Right hindlimb (tissue), 1 donor: ENCODE measurements around the gene TUBA3D.
A peak's percentile ranks its signal among the peaks of the same experiment; 100 is the strongest.
"Not testable (repeated sequence)": the region's sequence is repeated elsewhere in the genome, so short reads cannot be mapped to it uniquely, and the experiment has no call there.

Experiments
- DNase-seq: peaks from one replicate; pipeline ENCODE4 v3.0.0-alpha.2; 2018

TUBA3D gene

DNA sequence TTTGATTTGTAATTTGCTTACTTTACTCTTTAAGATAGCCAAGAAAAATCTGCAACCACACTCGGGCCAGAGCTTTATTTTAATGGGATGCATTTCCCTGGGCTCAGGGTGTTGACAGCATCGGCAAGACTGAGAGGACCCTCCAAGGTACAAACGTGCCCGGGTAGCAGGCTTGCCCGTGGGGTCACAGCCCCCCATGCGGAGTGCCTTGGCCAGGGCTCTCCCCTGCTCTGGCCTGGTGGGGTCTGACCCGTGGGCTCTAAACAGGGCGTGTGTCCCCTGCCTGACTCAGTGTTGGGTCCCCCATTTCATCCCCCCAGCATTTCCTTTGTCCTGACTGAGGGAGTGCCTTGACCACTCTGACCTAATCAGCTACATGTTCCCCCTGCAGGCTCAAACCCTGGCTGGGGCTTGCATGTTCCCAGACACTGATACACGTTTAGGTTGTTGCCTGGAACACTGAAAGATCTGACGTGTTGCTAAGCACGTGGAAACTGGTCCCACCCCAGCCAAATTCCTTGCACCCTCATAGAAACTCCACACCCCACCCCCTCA, 9.1 kb downstream of the TUBA3D start:
- DNase-seq = not testable (repeated sequence)

DNA sequence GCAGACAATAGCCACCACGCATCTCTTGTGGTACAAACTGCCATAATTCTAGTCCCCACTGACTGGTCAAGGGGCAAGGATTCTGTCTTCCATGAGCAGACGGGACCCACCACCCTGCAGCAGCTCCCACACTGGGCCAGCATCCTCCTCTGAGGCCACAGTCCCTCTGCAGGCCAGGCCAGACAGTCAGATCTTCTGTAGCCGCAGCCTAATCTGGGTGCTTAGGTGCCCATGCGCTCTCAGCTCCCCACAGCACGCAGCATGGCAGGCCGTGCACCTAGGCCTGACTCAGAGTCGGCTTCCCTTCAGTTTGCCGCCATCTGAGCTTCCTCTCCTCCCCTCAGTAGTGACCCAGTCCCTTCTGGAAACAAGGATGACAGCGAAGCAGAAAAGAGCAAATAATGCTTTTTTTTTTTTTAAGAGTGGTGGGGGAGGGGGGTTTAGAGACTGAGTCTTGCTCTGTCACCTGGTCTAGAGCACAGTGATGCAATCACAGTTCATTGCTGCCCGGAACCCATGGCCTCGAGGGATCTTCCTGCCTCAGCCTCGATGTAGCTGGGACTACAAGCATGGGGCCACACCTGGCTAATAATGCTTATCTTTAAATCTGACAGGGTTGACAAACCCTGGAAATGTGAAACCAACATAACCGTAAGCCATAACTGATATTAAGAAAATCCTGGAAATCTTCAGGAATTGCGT, 10.4 kb downstream of the TUBA3D start:
- not testable (repeated sequence) for DNase-seq

DNA sequence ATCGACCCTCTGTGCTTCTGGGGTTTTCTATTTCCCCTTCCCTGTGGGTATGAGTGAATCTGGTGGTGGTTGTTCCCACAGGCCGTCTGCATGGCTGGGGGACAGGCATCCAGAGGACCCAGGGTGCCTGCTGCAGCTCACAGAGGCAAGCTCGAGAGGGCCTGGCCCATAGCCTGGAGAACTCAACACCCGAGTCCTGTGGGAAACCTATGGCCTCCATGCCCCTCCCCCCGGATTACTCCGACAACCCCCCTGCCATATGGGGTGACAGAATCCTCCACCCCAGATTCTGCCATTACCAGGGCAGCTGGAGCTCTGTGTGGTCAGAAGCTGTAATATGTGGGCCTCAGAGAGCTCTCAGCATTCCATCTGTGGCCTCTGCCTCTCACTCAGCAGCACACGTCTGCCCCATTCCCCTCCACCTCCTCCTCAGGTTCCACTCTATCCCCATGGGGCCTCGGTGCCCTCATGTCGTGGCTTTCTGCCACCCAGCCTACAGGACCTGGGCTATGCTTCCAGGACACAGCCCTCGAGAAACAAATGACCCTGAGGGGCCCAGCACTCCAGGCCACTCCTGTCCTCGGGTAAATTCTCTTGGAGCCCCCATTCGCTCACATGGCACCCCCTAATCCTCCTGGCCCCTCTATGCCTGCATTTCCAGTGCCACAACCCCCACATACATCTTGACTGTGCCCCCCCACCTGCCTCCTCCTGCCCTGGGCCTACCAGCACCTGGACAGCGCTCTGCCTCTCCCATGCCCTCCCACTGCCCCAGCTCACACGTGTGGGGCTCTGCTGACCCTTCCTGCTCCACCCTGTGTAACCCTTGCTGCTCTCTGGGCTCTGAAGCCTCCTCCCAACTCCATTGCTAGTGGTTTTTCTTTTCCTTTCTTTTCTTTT, 12.6 kb downstream of the TUBA3D start:
- DNase-seq = no peak

DNA sequence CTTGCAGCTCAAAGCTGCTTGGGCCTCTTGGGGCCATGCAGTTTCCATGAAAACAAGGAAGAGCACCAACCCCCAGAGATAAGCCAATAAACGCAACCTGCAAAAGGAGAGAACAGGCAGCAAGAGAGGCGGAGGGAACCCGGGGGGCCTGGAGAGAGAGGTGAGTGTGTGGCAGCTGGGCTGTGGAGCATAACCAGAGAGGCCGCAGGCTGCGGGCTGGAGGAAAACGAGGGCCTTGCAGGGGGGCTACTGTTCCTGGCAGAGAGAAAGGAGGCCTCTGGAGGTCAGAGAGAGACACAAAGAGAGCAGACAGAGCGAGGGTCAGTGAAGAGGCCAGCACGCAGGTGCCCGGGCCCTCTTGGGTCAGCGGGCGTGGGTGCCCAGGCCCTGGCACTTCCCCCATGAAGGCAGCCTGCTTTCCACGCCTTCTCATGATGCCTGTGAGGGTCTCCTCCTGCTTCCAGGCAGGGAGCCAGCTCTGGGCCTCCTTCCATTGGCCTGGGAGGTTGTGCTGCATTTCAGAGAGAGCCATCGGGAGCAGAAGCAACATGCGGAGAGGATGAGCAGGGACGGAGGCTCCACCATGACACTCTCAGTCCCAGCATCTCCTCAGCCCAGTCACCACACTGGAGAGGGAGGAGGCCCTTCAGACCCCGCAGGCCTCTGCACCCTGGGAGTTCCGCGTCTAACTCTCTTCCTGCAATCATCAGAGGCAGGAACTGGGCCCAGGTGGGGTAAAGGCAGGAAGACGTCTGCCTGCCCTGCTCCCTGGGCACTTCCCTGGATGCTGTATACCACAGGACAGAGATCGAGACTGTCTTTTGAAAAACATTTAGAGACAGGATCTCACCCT, 14.9 kb downstream of the TUBA3D start:
- peak; percentile 65 for DNase-seq

DNA sequence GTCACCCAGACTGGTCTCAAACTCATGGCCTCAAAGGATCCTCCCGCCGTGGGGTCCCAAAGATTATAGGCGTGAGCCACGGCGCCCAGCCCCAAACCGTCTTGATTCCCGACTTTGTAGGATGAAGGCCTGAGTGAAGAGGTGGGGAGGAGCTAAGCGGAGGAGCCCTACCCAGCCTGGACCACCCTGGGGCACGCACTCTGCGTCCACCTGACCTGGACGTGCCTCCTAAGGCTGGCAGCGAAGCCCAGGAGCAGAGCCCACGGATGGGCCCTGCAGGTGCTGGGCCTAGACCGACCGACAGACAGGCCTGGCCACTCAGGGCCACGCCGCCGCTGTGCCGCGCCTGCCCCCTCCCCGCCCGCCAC, 15.5 kb downstream of the TUBA3D start:
- DNase-seq = not testable (repeated sequence)

DNA sequence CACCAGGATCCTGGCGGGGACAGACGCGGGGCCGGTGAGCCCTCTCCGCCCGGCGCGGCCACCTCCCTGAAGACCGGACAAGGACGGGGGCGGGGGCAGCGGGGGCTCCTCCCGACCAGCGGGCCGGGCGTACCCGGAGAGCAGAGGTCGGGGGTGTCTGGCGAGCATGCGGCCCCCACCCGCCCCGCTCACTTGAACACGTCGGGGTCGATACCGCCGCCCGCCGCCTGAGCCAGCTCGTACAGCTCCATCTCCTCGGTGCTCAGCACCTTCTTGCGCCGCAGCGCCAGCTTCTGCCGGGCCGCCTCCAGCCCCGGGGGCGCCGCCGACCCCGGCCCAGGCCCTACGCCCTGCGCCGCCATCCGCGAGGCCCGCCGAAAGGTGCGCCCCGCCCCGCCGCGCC, 16.1 kb downstream of the TUBA3D start, which contains the start of gene MZT2A:
TSS of gene MZT2A (minus strand) at position 383 of the 403 bp plus-strand sequence. CDS start at position 362, 21 bp downstream.
- not testable (repeated sequence) for DNase-seq

DNA sequence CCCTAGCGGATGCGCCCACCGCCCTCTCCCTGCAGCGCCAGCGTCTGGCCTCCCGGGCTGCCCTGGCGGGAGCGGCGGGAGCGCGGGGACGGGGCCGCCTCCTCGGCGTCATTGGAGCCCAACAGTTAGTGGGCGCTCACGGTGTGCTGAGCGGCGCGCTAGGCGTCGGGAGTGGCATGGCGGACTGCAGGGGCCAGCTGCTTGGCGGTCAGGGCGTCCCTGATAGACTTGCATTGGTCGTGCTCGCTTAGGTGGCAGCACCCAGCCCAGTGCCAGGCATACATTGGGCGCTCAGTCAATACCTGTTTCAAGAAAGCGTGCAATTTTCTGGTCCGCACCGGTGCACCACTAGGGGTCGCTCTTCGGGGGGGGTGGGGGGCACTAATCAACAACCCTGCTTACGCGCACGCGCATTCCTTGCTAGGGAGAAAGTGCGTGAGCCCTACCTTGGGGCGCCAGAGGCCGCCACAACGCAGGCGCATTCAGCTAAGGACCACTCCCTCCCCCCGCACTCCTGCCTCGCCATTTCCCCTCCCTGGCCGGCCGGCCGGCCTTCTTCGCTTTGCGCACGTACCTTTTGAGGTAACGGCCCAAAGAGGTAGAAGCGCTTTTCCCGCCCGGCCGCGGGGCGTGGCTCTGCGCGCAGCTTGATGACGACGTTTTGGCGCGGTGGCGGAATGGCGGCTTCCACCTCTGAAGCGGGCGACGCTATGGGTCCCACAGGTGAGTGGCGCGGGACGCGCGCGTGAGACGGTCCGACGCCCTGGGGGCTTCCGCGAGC, 16.7 kb downstream of the TUBA3D start:
- peak; percentile 93 for DNase-seq

- DNase-seq = no peak
These were observed 17.5 kb downstream of the TUBA3D start for GRCh38 chr2:131493199-131493968.

GRCh38 chr2:131495506-131495905, 19.6 kb downstream of the TUBA3D start:
- not testable (repeated sequence) for DNase-seq

GRCh38 chr2:131498321-131498973, 22.5 kb downstream of the TUBA3D start:
- DNase-seq = not testable (repeated sequence)

- DNase-seq = not testable (repeated sequence)
These were observed 27.7 kb downstream of the TUBA3D start for GRCh38 chr2:131503587-131503986.

- not testable (repeated sequence) for DNase-seq
These were observed 28.3 kb downstream of the TUBA3D start for GRCh38 chr2:131504082-131504750.

DNA sequence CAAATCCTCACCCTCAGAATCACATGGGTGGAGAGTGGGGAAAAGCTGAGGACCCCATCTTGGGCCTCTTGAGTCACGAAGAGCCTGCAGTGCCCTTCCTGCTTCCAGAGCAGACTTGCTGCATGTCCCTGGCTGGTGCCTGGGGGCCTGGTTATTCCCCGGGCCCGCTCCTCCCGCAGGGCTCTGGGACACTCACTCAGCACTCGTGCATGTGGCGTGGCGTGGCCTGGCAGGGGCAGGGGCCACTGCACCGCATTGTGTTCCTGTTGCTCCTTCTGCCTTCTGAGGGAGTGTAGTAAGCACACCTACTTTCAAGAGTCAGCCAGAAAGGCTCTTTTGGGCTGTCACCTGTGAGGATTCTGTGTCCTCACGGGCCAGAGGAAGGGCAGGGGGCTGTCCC, 33.7 kb downstream of the TUBA3D start:
- DNase-seq = no peak

DNA sequence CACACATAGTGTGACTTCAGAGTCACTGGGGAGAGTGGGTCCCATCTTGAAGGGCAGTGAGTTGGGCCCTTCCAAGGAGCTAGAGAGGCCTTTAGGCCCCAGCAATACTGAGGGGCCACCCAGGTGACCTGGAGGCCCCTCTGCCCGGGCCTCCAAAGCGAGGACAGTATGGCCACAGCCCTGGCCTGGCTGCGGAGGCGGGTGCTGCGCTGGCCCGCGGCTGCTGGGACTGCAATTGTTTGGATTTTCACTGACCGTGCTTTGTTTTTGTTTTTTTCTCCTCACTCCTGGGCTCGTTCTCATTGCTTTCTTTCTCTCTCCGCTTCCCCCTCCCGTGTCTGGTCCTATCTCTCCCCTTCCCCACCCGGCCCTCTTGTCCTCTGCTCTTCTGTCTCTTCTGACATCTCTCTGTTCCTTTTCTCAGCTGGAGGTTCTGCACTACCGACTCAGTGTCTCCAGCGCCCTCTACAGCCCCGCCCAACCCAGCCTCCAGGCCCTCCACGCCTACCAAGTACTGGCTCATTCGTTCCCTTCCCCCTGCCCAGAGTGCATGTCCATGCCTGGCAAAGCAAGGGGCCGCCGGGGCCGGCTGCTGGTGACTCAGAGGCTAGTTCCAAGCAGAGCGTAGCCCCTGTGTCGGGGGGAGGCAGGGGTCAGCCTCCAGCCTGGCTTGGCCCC, 35.5 kb downstream of the TUBA3D start:
- not testable (repeated sequence) for DNase-seq

DNA sequence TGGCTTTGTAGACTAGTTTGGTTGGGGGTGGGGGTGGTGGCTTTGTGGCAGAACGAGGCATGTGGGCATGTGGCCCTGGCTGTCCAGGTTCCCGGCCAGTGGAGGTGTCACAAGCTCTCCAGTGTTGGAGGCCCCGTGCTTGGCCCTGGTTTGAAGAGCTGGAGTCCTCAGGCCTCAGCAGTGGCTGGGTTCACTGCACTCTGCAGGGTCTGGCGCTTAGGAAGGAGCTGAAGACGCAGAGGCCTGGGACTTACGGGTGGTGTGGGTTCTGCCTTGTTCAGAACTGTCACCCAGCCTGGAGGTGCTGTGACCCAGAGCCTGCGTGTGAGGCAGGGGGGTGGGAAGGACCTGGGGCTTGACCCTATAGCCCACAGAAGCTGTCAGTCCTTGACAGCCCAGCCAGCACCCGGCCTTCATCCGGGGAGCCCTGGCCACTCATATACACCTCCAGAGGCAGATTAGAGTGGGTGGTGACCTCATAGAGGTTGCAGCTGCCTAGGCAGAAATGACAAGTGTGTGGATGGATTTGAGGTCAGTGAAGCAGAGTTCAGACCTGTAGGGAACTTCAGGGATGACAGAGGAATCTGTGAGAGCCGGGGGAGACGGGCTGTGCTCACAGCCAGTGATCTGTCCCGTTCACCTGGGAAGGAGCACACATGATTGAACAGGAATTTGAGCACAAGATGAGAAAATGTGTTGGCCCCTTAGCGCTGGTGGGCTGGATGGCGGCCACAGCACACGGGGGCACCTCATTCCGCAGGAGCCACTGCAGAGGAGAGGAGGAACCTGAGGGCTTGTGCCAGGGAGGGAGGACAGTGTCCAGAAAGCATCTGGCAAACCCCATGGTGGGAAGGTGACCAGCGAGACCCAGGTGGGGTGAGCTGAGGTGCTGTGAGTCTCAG, 36.3 kb downstream of the TUBA3D start:
- DNase-seq = not testable (repeated sequence)

GRCh38 chr2:131514408-131515166, 38.7 kb downstream of the TUBA3D start:
- DNase-seq = not testable (repeated sequence)

GRCh38 chr2:131515235-131515634, 39.3 kb downstream of the TUBA3D start:
- DNase-seq = not testable (repeated sequence)
